HG03521 (cell line): ENCODE data around the gene TRIM7.
"Not testable (repeated sequence)": the region's sequence is repeated elsewhere in the genome, so short reads cannot be mapped to it uniquely, and the experiment has no call there.

ENCODE experiments used
- ATAC-seq: cut with Tn5 transposase; IDR thresholded peaks from one replicate; pipeline ENCODE4 v1.9.1; 2021; ENCODE audit warnings: mild to moderate bottlenecking, moderate library complexity; ENCODE audit not compliant: unreplicated experiment

TRIM7 gene

GRCh38 chr5:181156758-181157157, 48.2 kb downstream of the TRIM7 start:
- no peak for ATAC-seq

- no peak for ATAC-seq
Observed at GRCh38 chr5:181153814-181154213, 51.2 kb downstream of the TRIM7 start.

- no peak for ATAC-seq
Observed at GRCh38 chr5:181152406-181152805, 52.6 kb downstream of the TRIM7 start.

- no peak for ATAC-seq
Observed at GRCh38 chr5:181151146-181151545, 53.9 kb downstream of the TRIM7 start.

GRCh38 chr5:181149806-181150733, 54.9 kb downstream of the TRIM7 start:
- no peak for ATAC-seq

- no peak for ATAC-seq
Observed at GRCh38 chr5:181149355-181149754, 55.6 kb downstream of the TRIM7 start.

- ATAC-seq: not testable (repeated sequence)
Observed at GRCh38 chr5:181146927-181147636, 57.9 kb downstream of the TRIM7 start, which contains the start of gene OR2V2. Gene OR2V2 (plus strand): TSS chr5:181147586. CDS start chr5:181154943, 7,357 bp downstream.

GRCh38 chr5:181145133-181145532, 59.9 kb downstream of the TRIM7 start:
- no peak for ATAC-seq
